ENCODE results near the gene PIGA.

GRCh38 chrX:15322472-15322871 lies 12.9 kb downstream of the PIGA start:
- no peak for TF ChIP-seq POLR2A (IDR thresholded peaks at IDR 0.05)
- no peak for TF ChIP-seq CTCF (IDR thresholded peaks at IDR 0.05 in 8 of 11, conservative IDR thresholded peaks at IDR 0.05 in 3 of 11)
